ENCODE results near the gene TWIST2. TPM values are rescaled to one million over a fixed set of nuclear protein-coding genes. Genes with fewer than 3 reads are reported as not detected.

The TWIST2 gene
- total and polyA plus RNA-seq, 2 donors from 2014 or later: 0.56 to 1.4 TPM

- intact Hi-C loops (cut with DNase I): no loop called here
- Histone ChIP-seq H3K9ac (ENCODE audit: low read length in 3 of 3) (no peak overlapping the region), H3K27ac (ENCODE audit: low read depth in 2 of 2, low read length in 2 of 2) (no peak overlapping the region), H3K4me3 (ENCODE audit: low read length in 3 of 3) (no peak overlapping the region), H3K27me3 (ENCODE audit: control insufficient read depth, insufficient read depth, low read length) (no peaks in the 10 kb centered on the region), H3K36me3 (ENCODE audit: control insufficient read depth in 2 of 3, insufficient read depth in 3 of 3, low read length in 3 of 3) (no peaks in the 10 kb centered on the region), H3K9me3 (ENCODE audit: control insufficient read depth in 2 of 3, insufficient read depth in 1 of 3, low read length in 3 of 3) (no peaks in the 10 kb centered on the region), H3K4me1 (ENCODE audit: control insufficient read depth in 2 of 3, insufficient read depth in 2 of 3, low read depth in 1 of 3, low read length in 3 of 3) (peaks cover 0 to 4% (median 0%) of the 10 kb centered on the region in 3 donors)
- DNase-seq: no peak
- TF ChIP-seq, protein P1, sequence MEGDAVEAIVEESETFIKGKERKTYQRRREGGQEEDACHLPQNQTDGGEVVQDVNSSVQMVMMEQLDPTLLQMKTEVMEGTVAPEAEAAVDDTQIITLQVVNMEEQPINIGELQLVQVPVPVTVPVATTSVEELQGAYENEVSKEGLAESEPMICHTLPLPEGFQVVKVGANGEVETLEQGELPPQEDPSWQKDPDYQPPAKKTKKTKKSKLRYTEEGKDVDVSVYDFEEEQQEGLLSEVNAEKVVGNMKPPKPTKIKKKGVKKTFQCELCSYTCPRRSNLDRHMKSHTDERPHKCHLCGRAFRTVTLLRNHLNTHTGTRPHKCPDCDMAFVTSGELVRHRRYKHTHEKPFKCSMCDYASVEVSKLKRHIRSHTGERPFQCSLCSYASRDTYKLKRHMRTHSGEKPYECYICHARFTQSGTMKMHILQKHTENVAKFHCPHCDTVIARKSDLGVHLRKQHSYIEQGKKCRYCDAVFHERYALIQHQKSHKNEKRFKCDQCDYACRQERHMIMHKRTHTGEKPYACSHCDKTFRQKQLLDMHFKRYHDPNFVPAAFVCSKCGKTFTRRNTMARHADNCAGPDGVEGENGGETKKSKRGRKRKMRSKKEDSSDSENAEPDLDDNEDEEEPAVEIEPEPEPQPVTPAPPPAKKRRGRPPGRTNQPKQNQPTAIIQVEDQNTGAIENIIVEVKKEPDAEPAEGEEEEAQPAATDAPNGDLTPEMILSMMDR (IDR thresholded peaks at IDR 0.05; ENCODE audit: borderline replicate concordance, extremely low read depth, insufficient read depth): no peak
- FAIRE-seq: no peak
Observed at GRCh38 chr2:238892796-238893195, 44.9 kb downstream of the TWIST2 start.

- Histone ChIP-seq H3K27me3 (ENCODE audit: control insufficient read depth, insufficient read depth, low read length) (no peaks in the 10 kb centered on the region), H3K4me3 (ENCODE audit: low read length in 3 of 3) (no peak overlapping the region), H3K36me3 (ENCODE audit: control insufficient read depth in 2 of 3, insufficient read depth in 3 of 3, low read length in 3 of 3) (no peaks in the 10 kb centered on the region), H3K9me3 (ENCODE audit: control insufficient read depth in 2 of 3, insufficient read depth in 1 of 3, low read length in 3 of 3) (no peaks in the 10 kb centered on the region), H3K4me1 (ENCODE audit: control insufficient read depth in 2 of 3, insufficient read depth in 2 of 3, low read depth in 1 of 3, low read length in 3 of 3) (peaks cover 0 to 4% (median 0%) of the 10 kb centered on the region in 3 donors), H3K27ac (ENCODE audit: low read depth in 2 of 2, low read length in 2 of 2) (no peak overlapping the region), H3K9ac (ENCODE audit: low read length in 3 of 3) (no peak overlapping the region)
- DNase-seq (no peak), FAIRE-seq (no peak)
- TF ChIP-seq, protein P1 (IDR thresholded peaks at IDR 0.05; ENCODE audit: borderline replicate concordance, extremely low read depth, insufficient read depth): no peak
- intact Hi-C loops (cut with DNase I): no loop called here
Observed at GRCh38 chr2:238893349-238894000, 45.6 kb downstream of the TWIST2 start.

GRCh38 chr2:238894226-238894949 lies 46.5 kb downstream of the TWIST2 start:
- Histone ChIP-seq H3K4me3 (ENCODE audit: low read length in 3 of 3) (no peak overlapping the region), H3K4me1 (ENCODE audit: control insufficient read depth in 2 of 3, insufficient read depth in 2 of 3, low read depth in 1 of 3, low read length in 3 of 3) (peaks cover 0 to 4% (median 0%) of the 10 kb centered on the region in 3 donors), H3K27ac (ENCODE audit: low read depth in 2 of 2, low read length in 2 of 2) (no peak overlapping the region), H3K36me3 (ENCODE audit: control insufficient read depth in 2 of 3, insufficient read depth in 3 of 3, low read length in 3 of 3) (no peaks in the 10 kb centered on the region), H3K9me3 (ENCODE audit: control insufficient read depth in 2 of 3, insufficient read depth in 1 of 3, low read length in 3 of 3) (no peaks in the 10 kb centered on the region), H3K9ac (ENCODE audit: low read length in 3 of 3) (no peak overlapping the region), H3K27me3 (ENCODE audit: control insufficient read depth, insufficient read depth, low read length) (no peaks in the 10 kb centered on the region)
- DNase-seq (no peak), FAIRE-seq (no peak)
- TF ChIP-seq, protein P1 (IDR thresholded peaks at IDR 0.05; ENCODE audit: borderline replicate concordance, extremely low read depth, insufficient read depth): no peak
- intact Hi-C loops (cut with DNase I): no loop called here
